ENCODE results near the gene MDP1.

Gene MDP1

GRCh38 chr14:24192933-24193332 lies 22.9 kb downstream of the MDP1 start:
- no peak for ATAC-seq
- TF ChIP-seq PATZ1 (CRISPR knock-in tag; IDR thresholded peaks at IDR 0.05; ENCODE audit: borderline replicate concordance) (no peak), CSDC2 (CRISPR knock-in tag; IDR thresholded peaks at IDR 0.05) (no peak), TCF4 (CRISPR knock-in tag; IDR thresholded peaks at IDR 0.05; ENCODE audit: borderline replicate concordance) (no peak), ARNTL (CRISPR knock-in tag; IDR thresholded peaks at IDR 0.05; ENCODE audit: borderline replicate concordance, low read depth) (no peak), TSHZ2 (CRISPR knock-in tag; IDR thresholded peaks at IDR 0.05) (no peak), ZNF8 (CRISPR knock-in tag; IDR thresholded peaks at IDR 0.05) (no peak), SNAI2 (CRISPR knock-in tag; IDR thresholded peaks at IDR 0.05) (no peak), ZC3H10 (CRISPR knock-in tag; IDR thresholded peaks at IDR 0.05) (no peak)
- TF ChIP-seq, protein P1, sequence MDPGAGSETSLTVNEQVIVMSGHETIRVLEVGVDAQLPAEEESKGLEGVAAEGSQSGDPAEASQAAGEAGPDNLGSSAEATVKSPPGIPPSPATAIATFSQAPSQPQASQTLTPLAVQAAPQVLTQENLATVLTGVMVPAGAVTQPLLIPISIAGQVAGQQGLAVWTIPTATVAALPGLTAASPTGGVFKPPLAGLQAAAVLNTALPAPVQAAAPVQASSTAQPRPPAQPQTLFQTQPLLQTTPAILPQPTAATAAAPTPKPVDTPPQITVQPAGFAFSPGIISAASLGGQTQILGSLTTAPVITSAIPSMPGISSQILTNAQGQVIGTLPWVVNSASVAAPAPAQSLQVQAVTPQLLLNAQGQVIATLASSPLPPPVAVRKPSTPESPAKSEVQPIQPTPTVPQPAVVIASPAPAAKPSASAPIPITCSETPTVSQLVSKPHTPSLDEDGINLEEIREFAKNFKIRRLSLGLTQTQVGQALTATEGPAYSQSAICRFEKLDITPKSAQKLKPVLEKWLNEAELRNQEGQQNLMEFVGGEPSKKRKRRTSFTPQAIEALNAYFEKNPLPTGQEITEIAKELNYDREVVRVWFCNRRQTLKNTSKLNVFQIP (CRISPR knock-in tag; IDR thresholded peaks at IDR 0.05; ENCODE audit: borderline replicate concordance, low read depth), result no peak

- no peak for ATAC-seq
- TF ChIP-seq, protein P1 (CRISPR knock-in tag; IDR thresholded peaks at IDR 0.05; ENCODE audit: borderline replicate concordance, low read depth), result no peak
- TF ChIP-seq TCF4 (CRISPR knock-in tag; IDR thresholded peaks at IDR 0.05; ENCODE audit: borderline replicate concordance) (no peak), ZNF8 (CRISPR knock-in tag; IDR thresholded peaks at IDR 0.05) (no peak)
- TF ChIP-seq, protein P2, sequence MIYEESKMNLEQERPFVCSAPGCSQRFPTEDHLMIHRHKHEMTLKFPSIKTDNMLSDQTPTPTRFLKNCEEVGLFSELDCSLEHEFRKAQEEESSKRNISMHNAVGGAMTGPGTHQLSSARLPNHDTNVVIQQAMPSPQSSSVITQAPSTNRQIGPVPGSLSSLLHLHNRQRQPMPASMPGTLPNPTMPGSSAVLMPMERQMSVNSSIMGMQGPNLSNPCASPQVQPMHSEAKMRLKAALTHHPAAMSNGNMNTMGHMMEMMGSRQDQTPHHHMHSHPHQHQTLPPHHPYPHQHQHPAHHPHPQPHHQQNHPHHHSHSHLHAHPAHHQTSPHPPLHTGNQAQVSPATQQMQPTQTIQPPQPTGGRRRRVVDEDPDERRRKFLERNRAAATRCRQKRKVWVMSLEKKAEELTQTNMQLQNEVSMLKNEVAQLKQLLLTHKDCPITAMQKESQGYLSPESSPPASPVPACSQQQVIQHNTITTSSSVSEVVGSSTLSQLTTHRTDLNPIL (CRISPR knock-in tag; IDR thresholded peaks at IDR 0.05; ENCODE audit: low read depth), result no peak
Observed at GRCh38 chr14:24190416-24190815, 25.4 kb downstream of the MDP1 start.

GRCh38 chr14:24189460-24189859 lies 26.4 kb downstream of the MDP1 start:
- ATAC-seq, result no peak
- no peak for TF ChIP-seq TSHZ2 (CRISPR knock-in tag; IDR thresholded peaks at IDR 0.05)

DNA sequence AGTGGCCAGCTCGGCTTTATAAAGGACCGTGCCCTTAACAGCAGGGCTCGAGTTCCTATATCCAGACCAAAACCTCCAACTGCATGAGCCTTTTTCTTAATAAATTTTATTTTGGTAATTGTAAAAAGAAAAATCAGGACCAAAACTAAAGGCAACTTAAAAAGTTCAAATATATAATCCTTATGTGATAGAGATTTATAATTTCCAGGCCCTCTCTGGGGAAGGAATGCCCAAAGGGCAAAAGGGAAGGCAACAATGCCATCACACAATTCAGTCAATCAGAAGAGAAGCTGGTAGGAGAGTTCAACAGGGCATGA lies 26.8 kb downstream of the MDP1 start:
- no peak for TF ChIP-seq ESRRG (CRISPR knock-in tag; IDR thresholded peaks at IDR 0.05)
- TF ChIP-seq, protein P2 (CRISPR knock-in tag; IDR thresholded peaks at IDR 0.05; ENCODE audit: low read depth), result no peak
- no peak for TF ChIP-seq ZNF70 (CRISPR knock-in tag; IDR thresholded peaks at IDR 0.05)
- TF ChIP-seq ZFP3 (CRISPR knock-in tag; IDR thresholded peaks at IDR 0.05), result no peak
- TF ChIP-seq OSR1 (CRISPR knock-in tag; IDR thresholded peaks at IDR 0.05), result no peak
- TF ChIP-seq RARB (CRISPR knock-in tag; IDR thresholded peaks at IDR 0.05), result no peak
- no peak for TF ChIP-seq CSDC2 (CRISPR knock-in tag; IDR thresholded peaks at IDR 0.05)
- TF ChIP-seq ZNF565 (CRISPR knock-in tag; conservative IDR thresholded peaks at IDR 0.05; ENCODE audit: low read depth), result no peak
- TF ChIP-seq ARNTL (CRISPR knock-in tag; IDR thresholded peaks at IDR 0.05; ENCODE audit: borderline replicate concordance, low read depth), result no peak
- no peak for TF ChIP-seq ZFP30 (CRISPR knock-in tag; IDR thresholded peaks at IDR 0.05)
- TF ChIP-seq SNAI2 (CRISPR knock-in tag; IDR thresholded peaks at IDR 0.05), result no peak
- TF ChIP-seq BACH2 (CRISPR knock-in tag; IDR thresholded peaks at IDR 0.05; ENCODE audit: borderline replicate concordance), result no peak
- TF ChIP-seq, protein P1 (CRISPR knock-in tag; IDR thresholded peaks at IDR 0.05; ENCODE audit: borderline replicate concordance, low read depth), result no peak
- ATAC-seq, result no peak

Measured in SK-N-SH treated with all-trans-retinoic acid at 6 μM for 48 hours (cell line).